T-helper 1 cell (primary cell): ENCODE data around the gene SNX8.

ENCODE experiments used
- DNase-seq, 5 donors: peaks; one replicate each; pipeline ENCODE4 v3.0.0-alpha.2; 2012 to 2020

Gene SNX8

DNA sequence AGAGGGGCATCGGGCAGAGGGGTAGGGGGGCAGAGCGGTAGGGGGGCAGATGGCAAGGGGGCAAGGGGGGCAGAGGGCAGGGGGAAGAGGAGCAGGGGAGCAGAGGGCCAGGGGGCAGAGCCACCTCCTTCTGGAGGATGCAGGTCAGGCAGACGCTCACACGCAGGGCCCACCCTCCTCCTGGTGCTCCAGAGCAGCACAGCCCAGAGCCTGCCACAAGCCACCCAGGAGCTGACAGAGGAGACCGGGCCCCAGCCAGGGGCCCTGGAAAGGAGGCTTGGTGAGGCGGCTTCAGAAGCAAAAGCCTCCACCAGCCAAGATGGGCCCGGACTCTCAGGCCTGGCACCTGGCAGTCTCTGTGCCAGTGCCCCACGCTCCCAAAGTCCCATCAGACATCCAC is 94.6 kb downstream of the SNX8 start:
- no peak for DNase-seq

DNA sequence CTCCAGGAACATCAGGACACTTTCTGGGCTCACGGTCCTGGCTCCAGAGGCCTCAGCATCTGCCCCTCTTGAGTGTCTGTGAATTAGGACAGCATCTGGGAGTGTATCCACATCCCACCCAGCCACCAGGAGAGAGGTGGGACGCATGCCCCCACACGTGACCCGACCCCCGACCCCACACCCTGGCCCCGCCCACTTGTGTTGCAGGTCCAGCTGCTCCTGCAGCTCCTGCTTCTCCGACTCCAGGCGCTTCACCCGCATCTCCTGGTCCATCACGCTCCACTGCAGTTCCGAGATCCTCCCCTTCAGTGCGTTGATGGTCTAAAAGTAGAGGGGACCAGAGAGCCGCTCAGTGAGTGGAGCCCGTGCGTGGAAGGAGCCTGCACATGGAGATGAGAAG is 95.1 kb downstream of the SNX8 start:
- no peak for DNase-seq

DNA sequence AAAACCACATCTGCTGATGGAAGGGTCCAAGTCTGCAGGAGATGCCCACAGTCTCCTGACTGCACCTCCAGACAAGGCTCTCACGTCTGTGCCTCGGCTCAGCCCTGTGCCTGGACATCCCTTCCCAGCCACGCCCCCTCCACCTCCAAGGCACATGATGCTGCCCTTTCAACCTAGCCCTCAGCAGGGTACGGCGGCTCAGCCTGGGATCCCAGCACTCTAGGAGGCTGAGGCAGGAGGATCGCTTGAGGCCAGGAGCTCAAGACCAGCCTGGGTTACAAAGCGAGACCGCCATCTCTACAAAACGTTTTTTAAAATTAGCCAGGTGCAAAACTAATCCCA is 95.8 kb downstream of the SNX8 start:
- DNase-seq = no peak

DNA sequence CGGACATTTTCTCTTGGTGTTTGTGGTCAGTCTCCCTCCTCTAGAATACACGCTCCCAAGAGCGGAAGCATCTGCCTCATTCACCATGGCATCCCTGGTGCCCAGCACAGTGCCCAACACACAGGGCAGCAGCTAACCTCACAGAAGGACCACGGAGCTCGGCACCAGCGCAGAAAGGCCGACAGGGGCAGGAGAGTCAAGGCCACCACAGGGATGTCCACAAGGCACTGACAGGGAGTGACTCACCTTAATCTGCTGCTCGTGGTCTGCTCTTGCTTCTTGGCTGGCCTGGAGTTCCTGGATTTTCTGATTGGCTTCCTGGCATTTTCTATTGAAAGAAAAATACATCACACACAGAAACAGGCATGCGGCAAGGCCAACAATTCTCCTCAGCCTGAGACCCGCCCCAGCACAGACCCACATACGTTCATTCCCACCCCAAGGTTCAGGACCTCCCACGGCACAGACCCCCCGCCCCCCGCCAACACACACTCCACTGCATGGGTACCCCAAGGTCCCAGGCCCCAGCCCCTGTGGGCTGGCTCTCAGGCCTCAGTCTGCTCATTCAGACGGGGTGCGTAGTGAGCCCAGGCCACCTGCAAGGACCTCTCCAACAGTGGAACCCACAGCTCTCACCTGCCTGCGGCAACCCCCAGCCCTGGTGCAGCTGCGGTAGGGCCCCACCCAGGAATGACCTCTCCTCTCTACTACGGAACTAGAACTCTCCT is 96.4 kb downstream of the SNX8 start:
- no peak for DNase-seq

DNA sequence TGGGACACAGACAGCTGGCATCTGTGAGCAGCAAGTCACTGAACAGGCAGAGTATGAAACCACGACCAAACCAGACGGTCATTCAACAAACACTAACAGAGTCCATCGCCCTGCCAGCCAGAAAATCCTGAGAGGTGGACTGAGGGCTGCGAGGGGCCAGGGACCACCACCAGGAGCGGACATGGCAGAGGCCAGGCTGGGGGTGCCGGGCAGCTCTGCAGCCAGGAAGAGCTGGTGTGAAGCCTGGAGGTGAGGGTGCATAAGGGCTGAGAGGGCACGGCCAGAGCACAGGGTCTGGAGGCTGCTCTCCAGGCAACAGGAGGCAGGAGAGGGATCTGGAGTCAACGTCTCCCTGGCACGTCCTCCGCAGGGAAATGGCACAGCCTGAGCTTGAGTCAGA is 97.0 kb downstream of the SNX8 start:
- no peak for DNase-seq

DNA sequence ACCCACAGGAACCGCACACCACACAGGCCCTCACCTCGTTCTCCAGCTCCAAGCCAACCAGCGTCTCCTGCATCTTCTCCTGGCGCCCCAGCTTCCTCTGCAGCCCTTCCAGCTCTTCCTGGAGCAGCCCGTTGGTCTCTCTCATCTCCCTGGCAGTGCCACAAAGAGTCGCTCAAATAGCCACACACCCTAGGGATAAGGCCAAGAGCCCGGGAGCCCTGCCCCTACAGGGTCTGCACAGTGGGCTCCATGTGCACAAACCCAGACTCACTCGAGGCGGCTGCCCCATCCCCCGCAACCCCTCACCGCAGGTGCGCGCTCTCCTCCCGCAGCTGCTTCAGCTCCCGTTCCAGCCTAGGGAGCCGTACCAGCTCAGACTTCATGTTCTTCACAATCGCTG is 98.4 kb downstream of the SNX8 start:
- no peak for DNase-seq

DNA sequence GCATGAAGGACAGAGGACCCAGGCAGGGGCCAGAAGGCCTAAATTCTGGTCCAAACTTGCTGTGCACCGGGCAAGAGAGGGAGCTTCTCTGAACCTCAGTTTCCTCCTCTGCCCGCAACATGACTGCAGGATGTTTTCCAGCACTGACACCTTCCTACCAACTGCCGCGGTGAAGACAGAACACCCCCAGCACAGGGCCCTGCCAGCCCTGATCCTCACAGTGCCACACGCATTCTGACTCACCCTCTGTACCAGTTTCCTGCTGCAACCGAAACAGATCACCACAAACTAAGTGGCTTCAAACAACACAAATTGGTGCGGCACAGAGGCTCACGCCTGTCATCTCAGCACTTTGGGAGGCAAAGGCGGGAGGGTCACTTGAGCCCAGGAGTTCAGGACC is 99.6 kb downstream of the SNX8 start:
- DNase-seq = peak in 1 of 5 donors; percentile 91

DNA sequence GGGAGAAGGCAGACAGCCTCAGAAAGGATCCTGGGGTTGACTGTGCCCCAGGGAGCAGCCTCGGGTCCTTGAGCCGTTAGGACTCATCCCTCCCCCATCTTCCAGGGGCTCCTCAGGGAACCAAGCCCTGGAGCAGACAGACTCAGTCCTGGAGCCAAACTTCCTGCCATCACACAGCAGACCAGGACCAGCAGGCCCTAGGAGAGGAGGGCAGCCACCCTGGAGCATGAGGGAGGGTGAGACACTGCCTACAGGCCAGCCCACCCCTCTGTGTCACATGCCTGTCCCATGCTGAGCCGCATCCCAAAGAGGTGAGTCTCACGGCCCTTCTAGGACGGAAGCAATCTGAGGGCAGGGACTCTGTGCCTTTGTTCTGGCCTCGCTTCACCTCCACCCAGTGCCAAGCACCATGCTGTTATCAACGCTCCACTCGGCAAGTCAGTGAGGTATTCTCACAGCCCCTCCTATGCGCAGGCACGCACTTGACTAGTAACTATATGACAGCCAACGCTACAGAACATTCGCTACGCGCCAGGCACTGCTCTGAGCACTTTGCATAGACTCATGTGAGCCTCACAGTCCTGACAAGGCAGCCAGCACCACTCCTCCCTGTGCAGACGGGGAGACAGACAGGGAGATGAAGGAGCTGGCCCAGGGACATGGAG is 100.6 kb downstream of the SNX8 start:
- DNase-seq = no peak

DNA sequence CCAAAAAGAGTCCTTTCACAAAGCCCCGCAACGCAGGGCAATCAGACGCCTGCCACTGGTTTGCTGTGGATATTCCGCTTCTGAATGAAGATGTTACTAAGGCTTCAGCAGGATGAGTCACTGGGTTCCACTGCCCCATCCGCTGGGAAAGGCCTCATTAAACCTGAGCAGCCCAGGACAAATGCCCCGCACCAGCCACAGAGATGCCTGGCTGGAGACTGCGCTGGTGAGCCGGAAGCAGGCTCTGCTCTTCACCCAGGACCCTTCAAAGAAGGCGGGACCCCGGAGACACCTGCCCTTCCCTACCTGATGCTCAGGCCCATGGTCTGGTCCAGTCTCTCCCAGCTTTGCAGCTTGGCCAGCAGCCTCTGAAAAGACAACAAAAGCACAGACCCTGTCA is 101.3 kb downstream of the SNX8 start:
- no peak for DNase-seq

DNA sequence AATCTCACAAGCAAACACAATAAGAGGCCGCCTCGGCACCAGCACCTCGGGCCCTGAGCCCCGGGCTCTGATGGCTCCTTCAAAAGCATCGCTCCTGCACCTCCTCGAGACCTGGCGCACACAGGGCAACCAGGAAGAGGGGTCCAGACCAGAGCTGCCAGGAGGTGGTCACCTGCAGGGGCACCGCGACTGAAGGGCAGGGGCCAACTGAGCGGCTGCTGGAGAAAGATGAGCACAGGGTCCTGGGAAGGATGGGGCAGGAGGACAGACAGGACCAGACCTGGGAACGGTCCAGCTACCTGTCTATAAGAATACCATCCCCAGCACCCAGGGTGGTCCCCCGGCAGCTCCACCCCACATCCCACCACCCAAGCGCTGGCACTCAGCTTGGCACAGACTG is 102.3 kb downstream of the SNX8 start:
- DNase-seq = no peak

DNA sequence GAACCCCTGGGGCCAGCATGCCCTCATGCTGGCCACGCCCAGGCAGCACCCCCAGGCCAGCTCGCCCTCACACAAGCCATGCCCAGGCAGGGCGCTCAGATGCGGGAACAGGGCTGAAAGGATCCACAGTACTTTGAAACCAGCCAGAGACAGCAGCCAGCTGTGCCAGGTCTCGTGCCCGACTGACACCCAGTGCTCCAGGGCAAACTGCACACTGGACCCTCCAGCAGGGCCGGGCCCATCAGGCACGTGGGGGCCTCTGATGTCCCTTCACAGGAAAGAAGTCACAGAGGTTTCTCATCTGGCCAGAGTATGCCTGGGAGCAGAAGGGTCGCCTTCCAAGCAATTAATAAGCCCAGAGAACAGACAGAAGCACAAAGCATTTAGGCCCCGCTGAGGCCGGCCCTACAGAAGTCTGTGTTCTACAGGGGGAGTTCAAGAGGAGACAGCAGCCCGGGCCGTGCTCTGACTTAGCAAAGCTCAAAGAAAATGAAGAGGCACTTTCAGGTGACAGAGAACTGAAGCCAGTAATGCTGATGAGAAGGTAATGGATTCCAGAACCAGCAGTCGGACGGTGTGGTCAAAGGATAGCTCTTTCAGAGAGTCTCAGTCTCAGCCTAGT is 102.9 kb downstream of the SNX8 start:
- no peak for DNase-seq

DNA sequence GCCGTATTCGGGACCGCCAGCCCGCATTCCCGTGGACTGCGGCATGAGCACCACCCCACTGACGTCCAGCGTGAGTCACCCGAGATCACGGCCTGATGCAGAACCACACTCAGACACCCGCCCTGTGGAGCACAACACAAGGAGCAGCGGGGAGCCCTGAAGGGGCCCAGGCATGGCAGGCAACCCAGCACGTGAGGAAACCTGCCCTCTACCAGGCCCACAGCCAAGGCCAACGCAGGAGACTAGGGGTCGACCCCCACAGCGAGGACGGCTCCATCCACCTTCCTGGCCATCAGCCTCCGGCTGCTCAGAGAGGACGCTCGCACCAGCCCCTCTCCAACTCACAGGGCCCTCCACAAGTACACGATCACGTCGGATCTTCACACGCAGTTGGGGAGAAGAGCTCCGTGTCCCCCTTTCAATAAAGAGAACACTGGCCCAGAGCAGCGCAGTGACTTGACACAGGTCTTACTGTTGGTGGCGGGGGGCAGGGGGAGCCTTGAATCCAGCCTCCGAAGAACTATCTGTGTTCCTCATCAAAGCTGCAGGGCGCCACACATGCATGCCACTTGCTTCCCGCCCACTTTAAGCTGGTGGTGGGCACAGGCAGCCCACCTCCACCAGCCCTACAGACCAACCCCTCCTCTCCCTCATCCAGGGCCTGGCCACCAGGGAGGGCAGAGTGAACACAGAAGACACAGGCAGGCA is 103.5 kb downstream of the SNX8 start:
- no peak for DNase-seq

DNA sequence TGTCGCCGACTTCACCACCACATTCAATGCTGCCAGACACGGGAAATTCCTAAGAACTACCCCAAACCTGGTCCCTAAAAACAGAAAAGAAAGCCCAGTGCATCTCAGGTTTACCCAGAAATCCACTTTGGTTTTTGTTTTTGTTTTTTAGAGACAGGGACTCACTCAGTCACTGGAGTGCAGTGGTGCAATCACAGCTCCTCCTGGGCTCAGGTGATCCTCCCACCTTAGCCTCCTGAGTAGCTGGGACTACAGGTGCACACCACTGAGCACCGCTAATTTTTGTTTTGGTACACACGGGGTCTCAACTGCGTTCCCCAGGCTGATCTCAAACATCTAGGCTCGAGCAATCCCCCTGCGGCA is 104.3 kb downstream of the SNX8 start:
- DNase-seq = no peak

DNA sequence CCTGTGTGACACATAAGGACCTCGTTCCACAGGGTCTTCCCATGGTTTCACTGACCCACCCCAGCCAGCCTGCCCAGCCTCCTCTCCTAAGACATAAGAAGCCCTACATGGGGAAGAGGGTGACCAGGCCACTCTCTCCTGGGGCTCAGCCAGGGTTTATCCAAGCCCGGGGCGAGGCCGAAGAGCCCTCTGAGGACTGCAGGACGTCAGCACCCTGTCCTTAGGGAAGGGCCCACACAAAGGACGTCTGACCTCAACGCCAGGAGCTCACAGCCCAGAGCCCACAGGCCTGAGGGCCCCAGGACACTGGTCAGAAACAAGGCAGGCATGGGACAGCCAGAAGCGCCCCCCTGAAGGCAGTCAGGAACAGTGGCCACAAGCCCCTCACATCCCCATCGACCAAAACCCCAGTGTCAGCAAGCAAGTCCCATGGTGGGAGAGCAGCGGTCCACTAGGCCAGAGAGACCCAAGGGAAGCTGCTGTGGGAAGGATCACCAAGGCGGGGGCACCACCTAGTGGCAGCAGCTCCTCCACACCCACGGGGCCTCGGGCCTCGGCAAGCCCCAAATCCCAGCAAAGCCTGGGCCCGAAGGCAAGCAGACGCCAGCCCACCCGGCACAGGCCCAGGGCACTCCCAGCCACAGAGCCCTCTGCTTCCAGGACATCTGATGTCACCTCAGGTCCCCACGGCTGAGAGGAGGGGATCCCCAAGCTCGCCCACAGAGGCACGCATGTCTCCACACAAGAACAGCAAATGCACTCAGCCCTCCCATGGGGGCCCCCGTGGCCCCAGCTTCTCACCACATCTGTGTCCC is 104.9 kb downstream of the SNX8 start:
- peak in 3 of 5 donors; percentile 24 to 35 (median 28) for DNase-seq

DNA sequence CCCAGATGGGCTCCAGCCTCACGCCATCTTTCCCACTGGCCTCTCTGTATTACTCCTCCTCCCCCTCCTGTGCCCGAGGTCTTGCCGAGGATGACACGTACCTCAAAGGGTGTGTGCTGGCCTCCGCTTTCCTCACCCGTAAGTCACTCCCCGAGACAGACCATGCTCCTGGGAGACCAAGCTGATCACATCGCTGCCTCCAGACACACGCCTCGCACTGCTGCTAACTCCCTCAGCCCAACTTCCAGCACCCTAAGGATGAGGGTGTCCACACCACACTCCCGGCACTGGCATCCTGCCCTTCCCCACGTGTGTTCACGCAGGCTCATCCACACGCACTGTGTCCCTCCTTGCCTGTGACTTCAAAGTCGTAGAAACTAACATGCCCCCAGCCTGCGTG is 105.5 kb downstream of the SNX8 start:
- no peak for DNase-seq

DNA sequence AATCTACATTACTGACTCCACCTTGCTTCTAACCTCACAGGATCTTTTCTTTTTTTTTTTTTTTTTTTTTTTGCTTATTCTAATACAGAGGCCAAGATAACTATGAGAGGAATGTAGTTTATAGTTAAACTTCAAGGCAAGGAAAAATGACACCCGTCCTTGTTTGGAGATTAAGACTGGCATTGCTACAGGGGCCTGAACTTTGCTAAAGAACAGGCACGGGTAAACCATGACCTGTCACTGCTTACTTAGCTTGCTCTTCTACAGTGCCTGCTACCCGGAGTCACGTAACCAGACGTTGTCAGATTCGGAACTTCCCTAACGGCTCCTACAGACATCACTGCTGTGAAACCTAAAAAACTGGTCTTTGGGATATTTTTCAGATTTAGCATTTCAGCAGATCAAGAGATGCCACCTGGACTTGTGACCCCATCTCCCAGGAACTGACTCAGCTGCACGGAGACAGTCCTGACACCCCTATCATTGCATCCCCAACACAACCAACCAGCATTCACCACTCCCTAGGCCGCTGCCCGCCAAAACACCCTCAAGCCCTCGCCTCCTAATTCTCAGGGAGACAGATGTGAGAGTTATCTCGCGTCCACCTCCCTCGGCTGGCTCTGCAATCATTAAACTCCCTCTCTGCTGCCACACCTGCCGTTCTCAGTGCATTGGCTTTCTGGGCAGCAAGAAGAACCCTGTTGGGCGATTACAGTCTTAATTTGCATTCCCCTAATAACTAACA is 109.0 kb downstream of the SNX8 start:
- DNase-seq = no peak

DNA sequence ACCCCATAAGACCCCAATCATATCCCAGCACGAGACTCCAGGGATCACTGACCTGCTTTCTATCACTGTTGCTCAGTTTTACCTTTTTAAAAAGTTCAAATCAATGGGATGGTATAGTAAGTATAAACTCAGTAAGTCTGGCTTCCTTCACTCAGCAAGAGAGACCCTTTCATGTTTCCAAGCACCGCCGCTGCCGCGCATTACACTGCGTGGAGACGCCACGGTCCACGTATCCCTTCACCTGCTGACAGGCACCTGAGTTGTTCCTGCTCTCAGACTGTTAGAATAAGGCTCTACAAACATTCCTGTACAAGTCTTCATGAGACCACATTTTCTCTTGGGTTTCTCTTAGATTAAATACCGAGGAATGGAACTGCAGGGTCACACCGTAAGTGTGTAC is 109.8 kb downstream of the SNX8 start:
- no peak for DNase-seq

DNA sequence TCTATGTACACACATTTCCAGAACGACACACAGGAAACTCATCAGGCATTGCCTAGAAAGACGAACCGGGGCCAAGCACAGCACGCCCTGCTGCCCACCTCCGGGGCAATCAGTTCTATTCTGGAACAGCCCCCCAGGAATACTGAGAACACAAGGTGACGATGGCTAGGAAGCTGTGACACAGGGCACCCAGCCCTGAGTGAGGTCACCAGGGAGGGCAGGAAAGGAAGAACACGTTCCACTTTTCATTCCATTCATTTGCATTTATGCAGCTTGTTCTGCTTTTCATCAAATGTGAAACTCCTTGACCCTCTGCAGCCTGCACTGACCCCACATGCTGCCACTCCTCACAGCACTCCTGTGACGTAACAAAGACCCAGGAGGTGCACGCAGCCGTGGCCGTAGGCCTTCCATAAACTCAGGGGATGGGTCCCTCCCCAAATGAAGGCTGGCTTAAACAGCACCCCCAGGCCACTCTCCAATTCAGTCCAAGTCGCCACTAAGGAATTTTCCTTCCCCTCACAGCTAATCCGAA is 110.4 kb downstream of the SNX8 start:
- DNase-seq = no peak

DNA sequence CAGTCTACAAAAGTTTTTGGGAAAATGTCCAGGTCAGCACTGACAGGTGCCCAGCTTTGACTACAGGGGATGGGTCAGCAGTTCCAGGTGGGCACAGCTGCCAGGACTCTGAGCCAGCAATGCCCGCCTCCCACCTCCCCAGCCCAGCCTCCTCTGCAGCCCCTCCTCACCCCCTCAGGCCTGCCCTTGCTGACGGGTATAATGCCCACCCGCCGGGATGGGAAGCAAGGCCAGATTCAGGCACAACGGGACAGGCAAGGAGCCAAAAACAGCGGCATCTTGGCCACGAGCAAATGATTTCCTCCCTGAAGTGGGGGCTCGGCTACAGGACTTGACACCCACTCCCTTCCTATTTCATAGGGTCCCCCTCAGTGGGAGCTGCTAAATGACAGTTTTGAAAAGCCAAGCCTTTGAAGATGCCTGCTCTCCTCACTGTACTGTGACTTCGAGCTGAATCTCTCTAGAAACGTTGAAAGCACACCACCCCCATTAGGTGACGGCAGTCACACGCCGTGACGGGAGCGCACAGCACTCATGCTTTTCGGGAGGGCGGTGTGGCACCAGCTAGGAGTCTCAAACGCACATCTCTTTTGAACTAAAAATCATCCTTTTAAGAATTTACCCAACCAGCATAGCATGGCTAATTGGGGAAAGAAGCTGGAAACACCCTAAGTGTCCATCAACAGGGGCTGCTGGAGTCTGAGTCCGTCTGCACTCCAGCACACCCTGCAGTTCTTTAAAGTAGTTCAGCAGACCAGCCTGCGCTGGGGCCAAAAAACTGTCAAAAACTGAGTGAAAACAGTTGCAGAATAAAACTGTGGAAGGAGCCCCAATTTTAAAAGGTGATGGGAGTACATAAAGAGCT is 111.1 kb downstream of the SNX8 start:
- DNase-seq = no peak

DNA sequence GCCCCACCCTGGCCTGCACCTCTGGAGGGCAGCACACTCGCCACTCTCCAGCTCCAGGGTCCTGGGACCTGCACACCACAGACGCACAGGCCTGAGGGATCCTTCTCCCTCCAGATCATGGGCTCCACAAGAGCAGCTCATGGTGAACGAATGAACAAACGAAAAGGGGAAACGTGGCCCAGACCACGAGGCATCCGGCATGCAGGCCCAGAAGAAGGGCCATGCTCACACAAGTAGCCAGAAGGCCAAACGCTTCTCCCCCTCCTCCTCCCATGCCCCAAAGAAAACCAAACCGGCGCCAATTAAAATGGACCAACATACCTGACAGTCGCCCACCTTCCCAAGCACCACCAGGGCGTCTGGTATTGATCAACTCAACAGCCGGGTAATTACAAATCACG is 111.9 kb downstream of the SNX8 start:
- DNase-seq = no peak
